Measurements from ENCODE around the gene JAG2.

JAG2 gene

GRCh38 chr14:105138021-105138541 lies 30.5 kb downstream of the JAG2 start:
- H3K36me3 ChIP-seq (ENCODE audit: insufficient read depth, low read length): no peaks in the 10 kb centered on the region
- H3K9ac ChIP-seq (ENCODE audit: low read depth, low read length): no peak overlapping the region
- H3K9me3 ChIP-seq (replicated peaks; ENCODE audit: low read length): peaks cover 12% of the 10 kb centered on the region
- peaks cover 17% of the 10 kb centered on the region for H3K27me3 ChIP-seq (ENCODE audit: control insufficient read depth, insufficient read depth, low read length)
- no peak overlapping the region for H3K4me2 ChIP-seq (ENCODE audit: low read length)
- H3K4me1 ChIP-seq (ENCODE audit: control insufficient read depth, insufficient read depth, low read length): no peaks in the 10 kb centered on the region
- no peak overlapping the region for H3K4me3 ChIP-seq (ENCODE audit: low read length)

GRCh38 chr14:105137481-105138020 lies 31.0 kb downstream of the JAG2 start:
- Histone ChIP-seq H3K4me2 (ENCODE audit: low read length) (no peak overlapping the region), H3K27me3 (ENCODE audit: control insufficient read depth, insufficient read depth, low read length) (peaks cover 22% of the 10 kb centered on the region), H3K9ac (ENCODE audit: low read depth, low read length) (no peak overlapping the region), H3K4me3 (ENCODE audit: low read length) (no peak overlapping the region), H3K4me1 (ENCODE audit: control insufficient read depth, insufficient read depth, low read length) (no peaks in the 10 kb centered on the region), H3K36me3 (ENCODE audit: insufficient read depth, low read length) (no peaks in the 10 kb centered on the region), H3K9me3 (replicated peaks; ENCODE audit: low read length) (peaks cover 12% of the 10 kb centered on the region)

DNA sequence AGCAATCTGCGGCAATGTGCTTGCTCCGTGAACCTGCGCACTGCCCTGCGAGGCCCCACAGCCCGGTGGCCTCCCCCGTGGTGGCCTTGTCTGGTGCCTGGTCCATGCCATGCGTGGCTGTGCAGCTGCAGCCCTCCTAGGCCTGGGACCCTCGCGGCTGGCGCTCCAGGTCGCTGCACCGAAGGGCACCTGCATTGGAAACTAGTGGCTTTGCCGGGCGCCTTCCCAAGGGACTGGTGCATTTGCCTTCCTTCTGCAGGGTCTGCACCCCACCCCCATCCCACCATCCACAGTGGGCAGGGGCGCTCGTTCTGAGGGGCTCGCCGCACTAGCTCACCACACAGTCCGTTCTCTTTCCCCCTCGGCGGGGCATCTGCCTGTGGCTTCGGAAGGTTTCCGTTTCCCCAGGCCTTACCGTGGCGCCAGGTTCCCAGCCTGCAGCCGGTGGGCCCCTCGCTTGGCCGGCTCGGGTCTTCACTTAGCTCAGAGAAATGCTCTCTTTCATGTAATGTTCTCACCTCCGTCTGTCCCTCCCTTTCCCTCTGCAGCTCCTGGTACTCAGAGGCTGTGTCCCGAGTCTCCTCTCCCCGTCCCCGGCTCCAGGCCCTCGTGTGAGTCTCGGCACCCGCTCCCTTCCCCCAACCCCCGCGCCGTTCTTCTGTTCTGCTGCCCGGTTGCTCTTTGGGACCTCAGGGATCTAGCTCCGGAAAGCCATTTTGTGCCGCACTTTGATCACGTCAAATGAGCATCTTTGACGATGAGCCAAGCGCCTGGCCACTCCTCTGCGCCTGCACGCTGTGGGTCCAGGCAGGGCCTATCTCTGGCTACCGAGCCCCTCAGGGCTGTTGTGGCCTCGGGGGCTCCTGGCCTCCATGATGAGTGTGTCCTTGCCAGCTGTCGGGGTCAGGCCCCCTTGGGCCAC lies 31.9 kb downstream of the JAG2 start:
- Histone ChIP-seq H3K36me3 (ENCODE audit: insufficient read depth, low read length) (no peaks in the 10 kb centered on the region), H3K4me3 (ENCODE audit: low read length) (no peak overlapping the region), H3K9ac (ENCODE audit: low read depth, low read length) (no peak overlapping the region), H3K4me1 (ENCODE audit: control insufficient read depth, insufficient read depth, low read length) (no peaks in the 10 kb centered on the region), H3K27me3 (ENCODE audit: control insufficient read depth, insufficient read depth, low read length) (peaks cover 22% of the 10 kb centered on the region), H3K9me3 (replicated peaks; ENCODE audit: low read length) (peaks cover 12% of the 10 kb centered on the region), H3K4me2 (ENCODE audit: low read length) (no peak overlapping the region)

DNA sequence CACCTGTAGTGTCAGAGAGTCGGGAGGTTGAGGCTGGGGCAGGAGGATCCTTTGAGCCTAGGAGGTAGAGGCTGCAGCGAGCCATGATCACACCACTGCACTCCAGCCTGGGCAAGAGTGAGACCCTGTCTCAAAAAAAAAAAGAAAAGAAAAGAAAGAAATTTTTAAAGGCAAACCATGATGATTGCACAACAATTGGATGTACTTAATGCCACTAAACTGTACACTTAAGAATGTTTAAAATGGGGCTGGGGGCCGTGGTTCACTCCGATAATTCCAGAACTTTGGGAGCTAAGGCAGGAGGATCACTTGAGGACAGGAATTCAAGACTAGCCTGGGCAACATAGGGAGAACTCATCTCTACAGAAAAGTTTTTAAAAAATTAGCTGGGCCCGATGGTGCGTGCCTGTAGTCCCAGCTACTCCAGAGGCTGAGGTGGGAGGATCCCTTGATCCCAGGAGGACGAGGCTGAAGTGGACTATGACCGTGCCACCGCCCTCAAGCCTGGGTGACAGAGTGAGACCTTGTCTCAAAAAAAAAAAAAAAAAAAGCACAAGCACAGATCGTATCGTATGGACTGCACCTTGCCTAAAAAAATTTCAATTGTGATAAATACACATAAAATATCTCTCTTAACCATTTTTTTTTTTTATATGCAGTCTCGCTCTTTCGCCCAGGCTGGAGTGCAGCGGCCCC lies 32.7 kb downstream of the JAG2 start:
- Histone ChIP-seq H3K4me1 (ENCODE audit: control insufficient read depth, insufficient read depth, low read length) (no peaks in the 10 kb centered on the region), H3K4me2 (ENCODE audit: low read length) (no peak overlapping the region), H3K9ac (ENCODE audit: low read depth, low read length) (no peak overlapping the region)

DNA sequence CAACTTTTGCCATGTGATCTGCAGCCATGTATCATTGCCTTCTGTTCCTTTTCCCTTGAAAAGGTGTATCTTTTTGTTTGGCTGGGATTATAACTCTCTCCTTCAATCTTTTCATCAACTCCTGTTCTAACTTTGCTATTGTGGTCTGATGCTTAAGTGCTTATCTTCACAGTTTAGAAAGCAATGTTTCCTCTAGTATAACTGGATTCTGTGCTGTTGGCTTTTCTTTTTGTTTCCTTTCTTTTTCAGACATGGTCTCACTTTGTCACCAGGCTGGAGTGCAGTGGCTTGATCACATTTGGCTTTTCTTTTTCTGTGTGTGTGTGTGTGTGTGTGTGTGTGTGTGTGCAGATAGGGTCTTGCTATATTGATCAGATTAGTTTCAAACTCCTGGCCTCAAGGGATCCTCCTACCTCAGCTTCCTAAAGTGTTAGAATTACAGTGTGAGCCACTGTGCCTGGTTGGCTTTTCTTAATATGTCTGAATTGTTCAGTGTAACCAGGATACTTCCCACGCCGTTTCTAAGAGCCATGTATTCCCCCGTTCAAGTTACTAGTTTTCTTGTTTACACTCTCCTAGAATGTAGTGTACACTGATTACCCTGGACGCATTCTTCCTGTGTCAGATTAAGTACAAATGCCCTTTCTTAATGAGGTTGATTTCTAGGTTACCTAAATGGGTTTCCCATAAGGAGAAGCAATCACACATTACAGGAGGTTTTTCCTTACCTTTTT lies 35.5 kb downstream of the JAG2 start:
- Histone ChIP-seq H3K9ac (ENCODE audit: low read depth, low read length) (no peak overlapping the region), H3K9me3 (replicated peaks; ENCODE audit: low read length) (no peaks in the 10 kb centered on the region), H3K36me3 (ENCODE audit: insufficient read depth, low read length) (no peaks in the 10 kb centered on the region), H3K4me3 (ENCODE audit: low read length) (no peak overlapping the region), H3K4me1 (ENCODE audit: control insufficient read depth, insufficient read depth, low read length) (no peaks in the 10 kb centered on the region), H3K4me2 (ENCODE audit: low read length) (no peak overlapping the region), H3K27me3 (ENCODE audit: control insufficient read depth, insufficient read depth, low read length) (peaks cover 35% of the 10 kb centered on the region)

More for the DNA sequence above, 32.7 kb downstream of the JAG2 start:
- no peak overlapping the region for H3K4me3 ChIP-seq (ENCODE audit: low read length)
- peaks cover 12% of the 10 kb centered on the region for H3K9me3 ChIP-seq (replicated peaks; ENCODE audit: low read length)
- peaks cover 22% of the 10 kb centered on the region for H3K27me3 ChIP-seq (ENCODE audit: control insufficient read depth, insufficient read depth, low read length)
- H3K36me3 ChIP-seq (ENCODE audit: insufficient read depth, low read length): no peaks in the 10 kb centered on the region

DNA sequence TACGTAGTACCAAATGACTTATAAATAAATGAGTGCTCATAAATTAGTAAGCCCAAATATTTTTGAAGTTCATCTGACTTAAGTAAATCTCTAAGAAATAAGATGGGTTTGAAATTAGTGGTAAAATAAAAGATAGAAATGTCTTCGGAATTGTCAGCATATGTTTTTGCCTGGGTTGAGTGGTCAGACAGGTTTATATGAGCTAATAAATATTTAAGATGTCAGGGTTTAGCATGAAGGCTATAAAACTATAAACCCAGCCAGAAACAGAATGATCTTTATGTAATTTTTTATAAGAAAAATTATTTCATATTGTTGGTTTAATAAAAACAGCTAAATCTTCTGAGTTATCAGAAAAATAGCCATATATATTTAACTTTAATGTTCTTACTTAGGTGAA lies 37.3 kb downstream of the JAG2 start:
- Histone ChIP-seq H3K36me3 (ENCODE audit: insufficient read depth, low read length) (no peaks in the 10 kb centered on the region), H3K9me3 (replicated peaks; ENCODE audit: low read length) (no peaks in the 10 kb centered on the region), H3K27me3 (ENCODE audit: control insufficient read depth, insufficient read depth, low read length) (peaks cover 50% of the 10 kb centered on the region), H3K4me1 (ENCODE audit: control insufficient read depth, insufficient read depth, low read length) (no peaks in the 10 kb centered on the region), H3K4me3 (ENCODE audit: low read length) (no peak overlapping the region), H3K4me2 (ENCODE audit: low read length) (no peak overlapping the region), H3K9ac (ENCODE audit: low read depth, low read length) (no peak overlapping the region)

DNA sequence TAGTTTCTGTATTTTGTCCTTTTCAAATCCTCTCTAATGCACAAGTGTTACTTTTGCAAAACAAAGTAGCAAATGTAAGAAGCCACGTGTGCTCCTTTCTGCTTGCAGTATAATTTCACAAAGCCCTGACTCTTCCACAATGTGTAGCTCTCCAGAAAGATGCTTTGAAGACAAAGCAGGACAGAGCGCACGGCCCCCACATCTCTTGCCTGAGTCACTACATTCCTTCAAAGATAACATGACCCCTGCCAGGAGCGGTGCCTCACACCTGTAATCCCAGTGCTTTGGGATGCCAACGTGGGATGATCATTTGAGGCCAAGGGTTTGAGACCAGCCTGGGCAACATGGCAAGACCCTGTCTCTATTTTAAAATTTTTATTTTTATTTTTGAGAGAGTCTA lies 40.5 kb downstream of the JAG2 start:
- no peak overlapping the region for H3K9ac ChIP-seq (ENCODE audit: low read depth, low read length)
- no peak overlapping the region for H3K4me2 ChIP-seq (ENCODE audit: low read length)
- H3K27me3 ChIP-seq (ENCODE audit: control insufficient read depth, insufficient read depth, low read length): peaks cover 60% of the 10 kb centered on the region
- H3K4me3 ChIP-seq (ENCODE audit: low read length): no peak overlapping the region
- H3K9me3 ChIP-seq (replicated peaks; ENCODE audit: low read length): no peaks in the 10 kb centered on the region
- H3K36me3 ChIP-seq (ENCODE audit: insufficient read depth, low read length): no peaks in the 10 kb centered on the region
- no peaks in the 10 kb centered on the region for H3K4me1 ChIP-seq (ENCODE audit: control insufficient read depth, insufficient read depth, low read length)

GRCh38 chr14:105126981-105127329 lies 41.6 kb downstream of the JAG2 start:
- no peak overlapping the region for H3K9ac ChIP-seq (ENCODE audit: low read depth, low read length)
- peaks cover 67% of the 10 kb centered on the region for H3K27me3 ChIP-seq (ENCODE audit: control insufficient read depth, insufficient read depth, low read length)
- H3K9me3 ChIP-seq (replicated peaks; ENCODE audit: low read length): no peaks in the 10 kb centered on the region
- no peak overlapping the region for H3K4me3 ChIP-seq (ENCODE audit: low read length)
- no peak overlapping the region for H3K4me2 ChIP-seq (ENCODE audit: low read length)
- H3K4me1 ChIP-seq (ENCODE audit: control insufficient read depth, insufficient read depth, low read length): no peaks in the 10 kb centered on the region
- no peaks in the 10 kb centered on the region for H3K36me3 ChIP-seq (ENCODE audit: insufficient read depth, low read length)

DNA sequence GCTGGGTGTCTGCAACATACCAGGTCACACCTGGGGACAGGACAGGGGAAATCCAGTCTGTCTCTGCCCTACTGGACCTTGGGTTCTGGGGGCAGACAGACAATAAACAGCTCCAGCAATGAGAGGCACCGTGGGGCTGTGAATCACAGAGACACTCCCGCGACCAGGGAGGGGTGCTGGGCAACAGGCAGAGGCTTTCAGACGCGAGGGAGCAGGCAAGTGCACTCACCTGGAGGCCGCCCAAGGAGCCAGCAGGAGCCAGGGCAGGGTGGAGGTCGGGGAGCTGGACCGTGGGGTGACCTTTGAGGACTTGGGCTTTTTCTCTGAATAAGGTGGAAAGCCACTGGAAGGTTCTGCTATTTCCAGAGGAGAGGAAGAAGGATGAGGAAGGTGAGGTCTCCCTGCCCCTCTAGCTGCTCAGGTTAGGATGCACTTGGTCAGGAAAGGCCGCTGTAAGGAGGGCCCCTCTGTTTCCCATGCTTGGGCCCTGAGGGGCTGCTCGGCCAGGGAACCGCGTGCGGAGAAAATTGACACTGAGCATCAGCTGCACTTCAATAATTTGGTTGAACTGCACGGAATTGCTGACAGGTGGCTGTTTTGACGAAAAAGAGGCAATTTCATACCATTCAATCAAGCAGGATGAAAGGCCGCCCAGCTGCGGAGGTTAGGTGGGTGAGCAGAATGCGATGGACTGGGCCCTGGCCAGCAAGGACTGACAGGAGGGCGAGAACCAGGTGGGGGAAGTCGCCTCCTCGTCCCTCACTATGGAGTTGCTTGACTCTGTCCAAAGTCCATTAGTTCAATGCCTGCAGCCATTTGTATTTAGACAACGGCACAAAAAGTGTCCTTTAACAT lies 42.2 kb downstream of the JAG2 start:
- no peak overlapping the region for H3K9ac ChIP-seq (ENCODE audit: low read depth, low read length)
- no peak overlapping the region for H3K4me3 ChIP-seq (ENCODE audit: low read length)
- no peak overlapping the region for H3K4me2 ChIP-seq (ENCODE audit: low read length)
- H3K36me3 ChIP-seq (ENCODE audit: insufficient read depth, low read length): no peaks in the 10 kb centered on the region
- no peaks in the 10 kb centered on the region for H3K4me1 ChIP-seq (ENCODE audit: control insufficient read depth, insufficient read depth, low read length)
- peaks cover 2% of the 10 kb centered on the region for H3K9me3 ChIP-seq (replicated peaks; ENCODE audit: low read length)
- H3K27me3 ChIP-seq (ENCODE audit: control insufficient read depth, insufficient read depth, low read length): peaks cover 72% of the 10 kb centered on the region

DNA sequence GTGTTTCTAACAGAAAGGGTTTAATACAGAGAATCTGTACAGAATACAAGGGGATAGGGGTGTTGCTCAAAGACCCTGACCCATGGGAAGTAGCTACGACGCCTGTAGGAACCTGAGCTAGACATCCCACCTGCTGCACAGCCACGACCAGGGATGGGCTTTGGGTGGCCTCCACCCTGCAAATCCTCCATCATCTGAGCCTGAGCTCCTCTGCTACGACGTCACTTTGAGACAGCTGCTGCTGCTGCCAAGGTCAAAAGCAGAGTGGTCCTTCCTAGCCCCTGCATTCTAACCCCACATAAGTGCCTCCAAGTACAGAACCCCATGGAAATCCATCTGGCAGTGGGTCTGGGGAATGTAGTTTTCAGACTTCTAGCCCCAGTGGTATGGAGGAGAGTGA lies 43.8 kb downstream of the JAG2 start:
- H3K9ac ChIP-seq (ENCODE audit: low read depth, low read length): no peak overlapping the region
- H3K9me3 ChIP-seq (replicated peaks; ENCODE audit: low read length): peaks cover 5% of the 10 kb centered on the region
- H3K4me1 ChIP-seq (ENCODE audit: control insufficient read depth, insufficient read depth, low read length): no peaks in the 10 kb centered on the region
- no peak overlapping the region for H3K4me2 ChIP-seq (ENCODE audit: low read length)
- no peaks in the 10 kb centered on the region for H3K36me3 ChIP-seq (ENCODE audit: insufficient read depth, low read length)
- no peak overlapping the region for H3K4me3 ChIP-seq (ENCODE audit: low read length)
- peaks cover 85% of the 10 kb centered on the region for H3K27me3 ChIP-seq (ENCODE audit: control insufficient read depth, insufficient read depth, low read length)
